ENCODE results near the gene SPRED2.

DNA sequence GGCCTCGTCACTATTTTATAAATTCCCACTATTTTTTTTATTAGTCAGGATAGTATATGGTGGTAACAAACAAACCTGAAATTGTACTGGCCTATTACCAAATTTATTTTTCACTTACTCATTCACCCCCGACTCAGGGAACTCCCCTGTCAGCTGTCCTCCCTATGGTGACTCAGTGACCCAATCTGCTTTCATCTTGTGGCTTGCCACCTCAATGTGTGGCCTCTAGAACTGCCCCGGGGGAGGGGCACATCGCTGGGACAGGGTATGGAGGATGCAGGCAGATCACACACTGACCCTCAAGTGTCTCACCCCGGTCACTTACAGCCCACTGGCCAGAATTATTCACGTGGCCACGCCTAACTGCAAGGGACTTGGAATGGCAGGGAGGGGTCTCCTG is 133.2 kb downstream of the SPRED2 start:
- TF ChIP-seq CTCF (IDR thresholded peaks at IDR 0.05; ENCODE audit: low read depth, low read length, missing input control): no peak
- no peak for TF ChIP-seq MAX (IDR thresholded peaks at IDR 0.05)
- TF ChIP-seq SP1 (IDR thresholded peaks at IDR 0.05): no peak
- TF ChIP-seq, protein P1, sequence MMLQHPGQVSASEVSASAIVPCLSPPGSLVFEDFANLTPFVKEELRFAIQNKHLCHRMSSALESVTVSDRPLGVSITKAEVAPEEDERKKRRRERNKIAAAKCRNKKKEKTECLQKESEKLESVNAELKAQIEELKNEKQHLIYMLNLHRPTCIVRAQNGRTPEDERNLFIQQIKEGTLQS (IDR thresholded peaks at IDR 0.05): no peak
- TF ChIP-seq GABPA (IDR thresholded peaks at IDR 0.05 in 1 of 2, conservative IDR thresholded peaks at IDR 0.05 in 1 of 2): no peak
